Panc1 (cell line): ENCODE results near the gene UST. TPM values are rescaled to one million over a fixed set of nuclear protein-coding genes. Genes with fewer than 3 reads are reported as not detected.
"Not testable (repeated sequence)": the region's sequence is repeated elsewhere in the genome, so short reads cannot be mapped to it uniquely, and the experiment has no call there.

Source experiments
- ATAC-seq: fragments of 200-7000 bp; cut with Tn5 transposase; 2 replicates; pipeline ENCODE4 v1.9.1; 2020; ENCODE audit warnings: mild to moderate bottlenecking, moderate library complexity
- BruUV-seq: library from RNA; stranded (reverse); fragments of 400-500 nt; replicated peaks from 2 replicates; lab custom pipeline; 2021; lab: Mats Ljungman, UMichigan
- CTCF ChIA-PET: fragments of 300-600 bp; sonication (Branson Sonifier 250); formaldehyde crosslinking; loops from one replicate; lab custom pipeline; 2022; ENCODE audit warnings: antibody characterized with exemption; lab: Charles Lee
- POLR2A ChIA-PET: fragments of 300-600 bp; sonication (Branson Sonifier 250); formaldehyde crosslinking; loops from one replicate; lab custom pipeline; 2022; ENCODE audit warnings: antibody characterized with exemption; lab: Charles Lee
- DNase-seq: peaks from one replicate; pipeline ENCODE4 v3.0.0-alpha.2; 2010; ENCODE audit warnings: low read depth, low spot score
- H3K27ac ChIP-seq: 2 replicates; pipeline ENCODE4 v1.5.1; 2011; ENCODE audit warnings: mild to moderate bottlenecking, low read length, inconsistent platforms
- H3K27me3 ChIP-seq: fragments of 200-500 bp; sonication (Bioruptor generic); 2 replicates; pipeline ENCODE4 v1.6.0; 2014; ENCODE audit warnings: low read length, inconsistent platforms; ENCODE audit not compliant: control insufficient read depth, insufficient read depth
- H3K36me3 ChIP-seq: fragments of 200-500 bp; sonication (Bioruptor generic); 2 replicates; pipeline ENCODE4 v1.5.1; 2014; ENCODE audit warnings: inconsistent platforms, mild to moderate bottlenecking, low read length, moderate library complexity; ENCODE audit not compliant: control insufficient read depth, insufficient read depth
- H3K4me1 ChIP-seq: 2 replicates; pipeline ENCODE4 v1.5.1; 2011; ENCODE audit warnings: inconsistent platforms, mild to moderate bottlenecking, low read length, moderate library complexity; ENCODE audit not compliant: control insufficient read depth, insufficient read depth
- H3K4me3 ChIP-seq, 2 experiments: 2 replicates each; pipeline ENCODE4 v1.5.1; 2011 to 2012; ENCODE audit warnings: low read depth in 2 of 2, low read length in 2 of 2, mild to moderate bottlenecking in 2 of 2, inconsistent platforms in 1 of 2, moderate library complexity in 1 of 2
- H3K9me3 ChIP-seq: fragments of 200-500 bp; sonication (Bioruptor generic); 2 replicates; pipeline ENCODE4 v1.5.1; 2014; ENCODE audit warnings: low read depth, mild to moderate bottlenecking, inconsistent platforms, low read length, moderate library complexity; ENCODE audit not compliant: control insufficient read depth, insufficient read depth
- CTCF ChIP-seq: fragments of 450-650 bp; IDR thresholded peaks from 2 replicates; pipeline ENCODE4 v1.5.1; 2017; ENCODE audit warnings: mild to moderate bottlenecking
- POLR2AphosphoS5 ChIP-seq: IDR thresholded peaks from 2 replicates; pipeline ENCODE4 v1.6.1; 2012; ENCODE audit warnings: mild to moderate bottlenecking, low read depth, low read length, moderate library complexity
- REST ChIP-seq, 2 experiments: IDR thresholded peaks; 2 replicates each; pipeline ENCODE4 v1.6.1; 2011 to 2012; ENCODE audit warnings: low read depth in 2 of 2, control low read depth in 1 of 2, low read length in 1 of 2, mild to moderate bottlenecking in 1 of 2, moderate library complexity in 1 of 2; ENCODE audit not compliant: insufficient read depth in 1 of 2
- SIN3A ChIP-seq: IDR thresholded peaks from 2 replicates; pipeline ENCODE4 v1.6.1; 2012; ENCODE audit warnings: low read depth, mild to moderate bottlenecking, low read length, moderate library complexity, borderline replicate concordance; ENCODE audit not compliant: insufficient read depth
- TCF7L2 ChIP-seq: IDR thresholded peaks from 2 replicates; pipeline ENCODE4 v1.6.1; 2011; ENCODE audit warnings: mild to moderate bottlenecking, low read depth, low read length, inconsistent platforms
- in situ Hi-C: cut with HindIII; loops from 2 replicates; pipeline ENCODE4 v1.10.0; 2016; ENCODE audit warnings: low sequenced_read_pairs, low pct_unique_long_range_greater_than_20kb
- intact Hi-C: fragments of 100-400 bp; cut with micrococcal nuclease; formaldehyde crosslinking; loops from one replicate; pipeline ENCODE4 v1.10.0; 2022; ENCODE audit not compliant: unreplicated experiment
- total RNA-seq: library from RNA; stranded (reverse); gene quantifications from one replicate; pipeline ENCODE4 v1.2.1, GENCODE V29; 2021; ENCODE audit not compliant: unreplicated experiment

The UST gene
- total RNA-seq, 1 experiment from 2014 or later: 0.15 TPM

GRCh38 chr6:148878683-148879082 lies 131.9 kb downstream of the UST start:
- H3K27me3 ChIP-seq: no peaks in the 10 kb centered on the region
- no peaks in the 10 kb centered on the region for H3K36me3 ChIP-seq
- intact Hi-C loops: no loop called here
- no peak overlapping the region for H3K4me3 ChIP-seq
- in situ Hi-C loops: no loop called here
- H3K27ac ChIP-seq: no peak overlapping the region
- no peaks in the 10 kb centered on the region for H3K4me1 ChIP-seq
- ChIA-PET POLR2A (no interaction called here), CTCF (no interaction called here)
- H3K9me3 ChIP-seq: no peaks in the 10 kb centered on the region
- no peak for TF ChIP-seq TCF7L2
- TF ChIP-seq REST (IDR thresholded peaks at IDR 0.05; ENCODE audit: insufficient read depth in 1 of 2, low read depth in 2 of 2, low read length in 1 of 2): no peak
- TF ChIP-seq POLR2AphosphoS5: no peak
- no peak for TF ChIP-seq SIN3A
- TF ChIP-seq CTCF: no peak
- BruUV-seq: no TSS peak
- ATAC-seq: no peak
- no peak for DNase-seq

- H3K4me3 ChIP-seq, DNase-seq, CTCF ChIA-PET, H3K27ac ChIP-seq, intact Hi-C loops, H3K27me3 ChIP-seq, H3K4me1 ChIP-seq, in situ Hi-C loops, H3K36me3 ChIP-seq, BruUV-seq, H3K9me3 ChIP-seq, ATAC-seq: not testable (repeated sequence)
- POLR2A ChIA-PET: interaction anchor here (0.6 kb wide), 1 partner anchor 139 kb away, joined by 4 read pairs; no protein-coding TSS in a partner anchor
These were observed 133.9 kb downstream of the UST start for GRCh38 chr6:148880742-148881141.

- ChIA-PET CTCF (no interaction called here), POLR2A (no interaction called here)
These were observed 134.9 kb downstream of the UST start for GRCh38 chr6:148881593-148882311.

More at GRCh38 chr6:148881593-148882311, 134.9 kb downstream of the UST start:
- H3K27ac ChIP-seq: no peak overlapping the region
- in situ Hi-C loops (no loop called here), intact Hi-C loops (no loop called here)
- ATAC-seq: no peak
- H3K4me3 ChIP-seq: no peak overlapping the region
- H3K27me3 ChIP-seq: 0 out of 2 replicates have a peak, but pooled peaks cover under 1% of the 10 kb centered on the region
- H3K9me3 ChIP-seq: no peaks in the 10 kb centered on the region
- TF ChIP-seq TCF7L2: no peak
- TF ChIP-seq POLR2AphosphoS5: no peak
- TF ChIP-seq CTCF: no peak
- TF ChIP-seq REST (IDR thresholded peaks at IDR 0.05; ENCODE audit: insufficient read depth in 1 of 2, low read depth in 2 of 2, low read length in 1 of 2): no peak
- H3K4me1 ChIP-seq: no peaks in the 10 kb centered on the region
- H3K36me3 ChIP-seq: no peaks in the 10 kb centered on the region
- DNase-seq: no peak
- BruUV-seq: no TSS peak
